Prostate gland (tissue), 2 donors: Measurements from ENCODE around the gene ZFAND3.

Source experiments
- CTCF ChIP-seq, 4 experiments: fragments of 200-600 bp in 2 of 4; fragments of 450-650 bp in 2 of 4; sonication (generic) in 2 of 4; IDR thresholded peaks; 1 replicate in 3 of 4; 2 replicates in 1 of 4; pipeline ENCODE4 v1.5.1; 2016 to 2019; ENCODE audit warnings: antibody characterized with exemption in 4 of 4, mild to moderate bottlenecking in 2 of 4, moderate library complexity in 2 of 4
- POLR2A ChIP-seq: fragments of 450-650 bp; IDR thresholded peaks from one replicate; pipeline ENCODE4 v1.6.1; 2016; ENCODE audit warnings: antibody characterized with exemption, mild to moderate bottlenecking
- POLR2AphosphoS5 ChIP-seq: sonication (generic); formaldehyde crosslinking; IDR thresholded peaks from one replicate; pipeline ENCODE4 v1.6.1; 2017; ENCODE audit warnings: antibody characterized with exemption

GRCh38 chr6:38131527-38131965 is 312.0 kb downstream of the ZFAND3 start:
- TF ChIP-seq CTCF (IDR thresholded peaks at IDR 0.05) (no peak), POLR2A (no peak), POLR2AphosphoS5 (no peak)
